ENCODE results near the gene PCDHA1. TPM values are rescaled to one million over a fixed set of nuclear protein-coding genes. Genes with fewer than 3 reads are reported as not detected.

The PCDHA1 gene
- total RNA-seq, 1 experiment from 2014 or later: not detected

- no peaks in the 10 kb centered on the region for H3K4me1 Mint-ChIP-seq (ENCODE audit: low read depth, unreplicated experiment)
- intact Hi-C loops (cut with micrococcal nuclease; ENCODE audit: unreplicated experiment): no loop called here
- Histone ChIP-seq H3K9me3 (no peaks in the 10 kb centered on the region), H3K4me1 (no peaks in the 10 kb centered on the region), H3K36me3 (ENCODE audit: control insufficient read depth, insufficient read depth, low read length) (no peaks in the 10 kb centered on the region), H3K4me3 (ENCODE audit: low read depth, low read length) (no peak overlapping the region), H3K27me3 (replicated peaks; ENCODE audit: control insufficient read depth, insufficient read depth, low read length) (no peaks in the 10 kb centered on the region)
- POLR2A ChIA-PET: no interaction called here
- no peak overlapping the region for H3K4me3 Mint-ChIP-seq (ENCODE audit: unreplicated experiment)
- H3K27me3 Mint-ChIP-seq (ENCODE audit: insufficient read depth, unreplicated experiment): no peaks in the 10 kb centered on the region
- no TSS peak for BruUV-seq (replicated peaks)
- no peak overlapping the region for H3K27ac Mint-ChIP-seq (ENCODE audit: unreplicated experiment)
- peaks cover 19% of the 10 kb centered on the region for H3K9me3 Mint-ChIP-seq (ENCODE audit: unreplicated experiment)
- CTCF ChIA-PET: no interaction called here
- DNase-seq: no peak
- no peaks in the 10 kb centered on the region for H3K36me3 Mint-ChIP-seq (ENCODE audit: insufficient read depth, unreplicated experiment)
- TF ChIP-seq, protein P1, sequence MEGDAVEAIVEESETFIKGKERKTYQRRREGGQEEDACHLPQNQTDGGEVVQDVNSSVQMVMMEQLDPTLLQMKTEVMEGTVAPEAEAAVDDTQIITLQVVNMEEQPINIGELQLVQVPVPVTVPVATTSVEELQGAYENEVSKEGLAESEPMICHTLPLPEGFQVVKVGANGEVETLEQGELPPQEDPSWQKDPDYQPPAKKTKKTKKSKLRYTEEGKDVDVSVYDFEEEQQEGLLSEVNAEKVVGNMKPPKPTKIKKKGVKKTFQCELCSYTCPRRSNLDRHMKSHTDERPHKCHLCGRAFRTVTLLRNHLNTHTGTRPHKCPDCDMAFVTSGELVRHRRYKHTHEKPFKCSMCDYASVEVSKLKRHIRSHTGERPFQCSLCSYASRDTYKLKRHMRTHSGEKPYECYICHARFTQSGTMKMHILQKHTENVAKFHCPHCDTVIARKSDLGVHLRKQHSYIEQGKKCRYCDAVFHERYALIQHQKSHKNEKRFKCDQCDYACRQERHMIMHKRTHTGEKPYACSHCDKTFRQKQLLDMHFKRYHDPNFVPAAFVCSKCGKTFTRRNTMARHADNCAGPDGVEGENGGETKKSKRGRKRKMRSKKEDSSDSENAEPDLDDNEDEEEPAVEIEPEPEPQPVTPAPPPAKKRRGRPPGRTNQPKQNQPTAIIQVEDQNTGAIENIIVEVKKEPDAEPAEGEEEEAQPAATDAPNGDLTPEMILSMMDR (IDR thresholded peaks at IDR 0.05; ENCODE audit: insufficient read depth in 1 of 2, low read depth in 1 of 2, low read length in 1 of 2, severe bottlenecking in 1 of 2, unreplicated experiment in 1 of 2): no peak
Observed at GRCh38 chr5:140862441-140863295, 76.7 kb downstream of the PCDHA1 start.

GRCh38 chr5:140868721-140869554 lies 83.0 kb downstream of the PCDHA1 start, which contains the start of gene PCDHA11:
Gene PCDHA11, plus strand, starts transcription at chr5:140868957. Its CDS starts 147 bp downstream, at chr5:140869104.
- Histone ChIP-seq H3K9me3 (peaks cover 3% of the 10 kb centered on the region; the same call in 1 of the 2 replicates), H3K36me3 (ENCODE audit: control insufficient read depth, insufficient read depth, low read length) (no peaks in the 10 kb centered on the region), H3K27me3 (replicated peaks; ENCODE audit: control insufficient read depth, insufficient read depth, low read length) (no peaks in the 10 kb centered on the region), H3K4me3 (ENCODE audit: low read depth, low read length) (no peak within 1 kb of the TSS), H3K4me1 (no peaks in the 10 kb centered on the region)
- Mint-ChIP-seq H3K4me3 (ENCODE audit: unreplicated experiment) (peak within 1 kb of the TSS; percentile 31), H3K27me3 (ENCODE audit: insufficient read depth, unreplicated experiment) (no peaks in the 10 kb centered on the region), H3K27ac (ENCODE audit: unreplicated experiment) (no peak within 1 kb of the TSS), H3K9me3 (ENCODE audit: unreplicated experiment) (peaks cover 9% of the 10 kb centered on the region), H3K36me3 (ENCODE audit: insufficient read depth, unreplicated experiment) (no peaks in the 10 kb centered on the region), H3K4me1 (ENCODE audit: low read depth, unreplicated experiment) (no peaks in the 10 kb centered on the region)
- ChIA-PET CTCF (no interaction called here), POLR2A (no interaction called here)
- intact Hi-C loops (cut with micrococcal nuclease; ENCODE audit: unreplicated experiment): no loop called here
- no peak for DNase-seq
- TF ChIP-seq, protein P1 (IDR thresholded peaks at IDR 0.05; ENCODE audit: insufficient read depth in 1 of 2, low read depth in 1 of 2, low read length in 1 of 2, severe bottlenecking in 1 of 2, unreplicated experiment in 1 of 2): no peak
- no TSS peak for BruUV-seq (replicated peaks)

DNA sequence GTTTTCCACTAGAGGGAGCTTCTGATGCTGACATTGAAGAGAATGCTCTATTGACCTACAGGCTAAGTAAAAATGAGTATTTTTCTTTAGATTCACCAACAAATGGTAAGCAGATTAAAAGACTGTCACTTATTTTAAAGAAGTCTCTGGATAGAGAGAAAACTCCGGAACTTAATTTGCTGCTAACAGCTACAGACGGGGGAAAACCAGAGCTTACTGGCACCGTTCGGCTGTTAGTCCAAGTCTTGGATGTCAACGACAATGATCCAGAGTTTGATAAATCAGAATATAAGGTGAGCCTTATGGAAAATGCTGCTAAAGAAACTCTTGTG lies 83.6 kb downstream of the PCDHA1 start:
- Mint-ChIP-seq H3K4me1 (ENCODE audit: low read depth, unreplicated experiment) (no peaks in the 10 kb centered on the region), H3K36me3 (ENCODE audit: insufficient read depth, unreplicated experiment) (no peaks in the 10 kb centered on the region), H3K4me3 (ENCODE audit: unreplicated experiment) (no peak overlapping the region), H3K27ac (ENCODE audit: unreplicated experiment) (no peak overlapping the region), H3K9me3 (ENCODE audit: unreplicated experiment) (peaks cover 3% of the 10 kb centered on the region), H3K27me3 (ENCODE audit: insufficient read depth, unreplicated experiment) (no peaks in the 10 kb centered on the region)
- H3K4me3 ChIP-seq (ENCODE audit: low read depth, low read length): no peak overlapping the region
- TF ChIP-seq, protein P1 (IDR thresholded peaks at IDR 0.05; ENCODE audit: insufficient read depth in 1 of 2, low read depth in 1 of 2, low read length in 1 of 2, severe bottlenecking in 1 of 2, unreplicated experiment in 1 of 2): no peak
- POLR2A ChIA-PET: no interaction called here
- H3K9me3 ChIP-seq: peaks cover 7% of the 10 kb centered on the region; the same call in 1 of the 2 replicates
- H3K36me3 ChIP-seq (ENCODE audit: control insufficient read depth, insufficient read depth, low read length): no peaks in the 10 kb centered on the region
- BruUV-seq (replicated peaks): no TSS peak
- CTCF ChIA-PET: no interaction called here
- DNase-seq: no peak
- H3K4me1 ChIP-seq: no peaks in the 10 kb centered on the region
- H3K27me3 ChIP-seq (replicated peaks; ENCODE audit: control insufficient read depth, insufficient read depth, low read length): no peaks in the 10 kb centered on the region
- intact Hi-C loops (cut with micrococcal nuclease; ENCODE audit: unreplicated experiment): no loop called here

All from Caco-2 (cell line).